IPS DF 4.7 (cell line): ENCODE results near the gene GRID2.
A peak's percentile ranks its signal among the peaks of the same experiment; 100 is the strongest.

Experiments
- DNase-seq: peaks from one replicate; pipeline ENCODE4 v3.0.0-alpha.2; 2013; ENCODE audit warnings: low spot score; ENCODE audit errors: extremely low read depth

Gene GRID2

DNA sequence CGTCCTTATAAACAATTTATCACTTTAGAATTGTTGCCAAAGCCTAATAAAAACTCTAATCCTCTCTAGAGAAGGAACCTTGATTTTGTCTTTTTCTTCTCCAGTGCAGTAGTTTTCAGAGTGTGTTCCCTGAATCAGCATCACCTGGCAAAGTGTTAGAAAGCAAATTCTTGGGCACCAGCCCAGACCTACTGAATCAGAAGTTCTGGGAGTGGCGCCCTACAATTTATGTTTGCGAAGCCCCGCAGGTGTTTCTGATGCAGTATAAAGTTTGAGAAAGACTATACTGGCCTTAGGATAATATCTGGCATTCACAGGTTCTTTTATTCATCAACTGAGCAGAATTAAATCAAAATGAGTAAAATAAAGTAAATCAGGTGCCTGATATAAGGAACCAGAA is 879.0 kb downstream of the GRID2 start:
- no peak for DNase-seq

DNA sequence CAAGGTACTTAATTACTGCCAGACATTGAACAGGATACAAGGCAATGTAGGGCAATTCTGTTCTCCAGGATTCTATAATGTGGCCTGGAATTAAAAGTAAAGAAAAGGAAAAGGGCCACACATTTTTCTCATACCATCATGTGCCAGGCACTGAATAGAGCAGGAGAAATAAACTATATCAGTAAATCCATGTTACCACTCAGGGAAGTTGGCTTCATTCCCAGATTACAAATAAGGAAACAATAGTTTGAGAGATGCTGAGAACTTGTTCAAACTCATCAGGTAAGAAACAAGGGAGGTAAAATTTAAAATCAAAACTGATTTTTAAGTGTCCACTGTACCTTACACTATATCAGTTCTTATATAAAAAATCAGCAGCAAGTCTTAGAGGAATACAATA is 879.8 kb downstream of the GRID2 start:
- no peak for DNase-seq

DNA sequence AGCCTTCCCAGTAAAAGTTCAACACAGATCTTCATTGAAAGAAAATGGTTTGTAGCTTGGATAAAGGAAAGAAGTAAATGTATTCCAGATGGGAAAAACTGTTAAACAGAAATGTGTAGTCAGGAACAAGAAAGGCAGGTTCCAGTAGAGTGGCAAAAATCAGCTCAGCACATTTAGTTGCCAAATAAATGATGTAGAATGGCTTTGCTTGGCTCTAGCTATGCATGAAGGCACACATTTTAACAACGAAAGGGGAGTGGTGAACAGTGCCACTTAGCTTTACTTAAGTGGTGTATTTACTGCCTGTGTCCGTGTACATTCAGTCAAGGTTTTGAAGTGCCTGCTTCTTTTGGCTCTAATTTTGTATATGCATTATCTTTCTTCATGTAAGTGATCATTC is 880.3 kb downstream of the GRID2 start:
- DNase-seq: no peak

DNA sequence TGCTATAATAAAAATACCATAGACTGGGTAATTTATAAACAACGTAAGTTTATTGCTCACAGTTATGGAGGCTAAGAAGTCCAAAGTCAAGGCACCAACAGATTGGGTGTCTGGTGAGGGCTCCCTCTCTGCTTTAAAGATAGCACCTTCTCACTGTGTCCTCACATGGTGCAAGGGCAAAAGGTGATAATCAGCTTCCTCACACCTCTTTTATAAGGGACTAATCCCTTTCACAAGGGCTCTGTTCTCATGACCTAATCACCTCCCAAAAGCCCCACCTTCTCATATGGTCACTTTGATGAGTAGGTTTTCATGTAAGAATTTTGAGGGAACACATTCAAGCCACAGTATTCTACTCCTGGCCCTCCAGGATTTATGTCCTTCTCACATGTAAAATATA is 883.1 kb downstream of the GRID2 start:
- DNase-seq: no peak

DNA sequence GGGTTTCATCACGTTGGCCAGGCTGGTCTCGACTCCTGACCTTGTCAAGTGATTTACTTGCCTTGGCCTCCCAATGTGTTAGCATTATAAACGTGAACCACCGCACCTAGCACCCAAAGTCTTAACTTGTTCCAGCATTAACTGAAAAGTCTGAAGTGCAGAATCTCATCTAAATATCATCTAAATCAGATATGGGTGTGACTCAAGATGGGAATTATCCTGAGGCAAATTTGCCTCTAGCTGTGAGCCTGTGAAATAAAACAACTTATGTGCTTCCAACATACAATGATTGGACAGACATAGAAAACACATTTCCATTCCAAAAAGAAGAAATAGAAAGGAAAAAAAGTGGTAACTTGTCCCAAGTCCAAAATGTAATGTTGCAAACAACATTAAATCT is 883.7 kb downstream of the GRID2 start:
- no peak for DNase-seq

DNA sequence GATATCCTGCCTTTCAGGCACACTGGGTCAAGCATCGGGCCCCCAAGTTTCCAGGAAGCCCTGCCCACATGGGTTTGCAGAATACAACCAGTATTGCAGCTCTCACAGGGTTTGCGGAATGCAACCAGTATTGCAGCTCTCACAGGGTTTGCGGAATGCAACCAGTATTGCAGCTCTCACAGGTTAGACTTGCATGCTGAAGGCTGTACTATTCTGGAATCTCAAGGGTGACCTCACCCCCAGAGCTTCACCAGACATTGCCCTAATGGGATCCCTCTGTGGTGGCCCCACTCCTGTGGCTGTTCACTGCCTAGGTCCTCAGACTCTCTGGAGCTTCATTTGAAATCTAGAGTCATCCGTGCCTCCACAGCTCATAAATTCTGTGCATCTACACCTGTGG is 884.1 kb downstream of the GRID2 start:
- no peak for DNase-seq

DNA sequence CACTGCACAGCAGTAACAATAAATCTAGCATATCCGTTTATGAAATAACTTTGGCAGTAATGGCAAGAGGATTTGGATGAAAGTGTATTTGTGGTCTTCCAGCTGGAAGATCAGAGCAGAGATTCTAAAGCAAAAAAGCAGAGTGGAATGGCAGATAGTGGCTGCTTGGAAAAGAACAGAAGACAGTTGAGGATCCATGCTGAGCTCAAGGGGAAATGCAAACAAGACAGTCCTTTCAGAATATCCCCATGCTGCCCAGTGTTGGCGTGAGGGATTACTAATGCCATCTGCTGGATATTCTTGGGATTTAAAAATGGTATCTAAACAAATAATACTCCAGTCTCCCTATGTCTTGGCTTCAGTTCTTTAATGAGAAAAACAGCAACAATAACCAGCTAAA is 895.7 kb downstream of the GRID2 start:
- peak; percentile 71 for DNase-seq

DNA sequence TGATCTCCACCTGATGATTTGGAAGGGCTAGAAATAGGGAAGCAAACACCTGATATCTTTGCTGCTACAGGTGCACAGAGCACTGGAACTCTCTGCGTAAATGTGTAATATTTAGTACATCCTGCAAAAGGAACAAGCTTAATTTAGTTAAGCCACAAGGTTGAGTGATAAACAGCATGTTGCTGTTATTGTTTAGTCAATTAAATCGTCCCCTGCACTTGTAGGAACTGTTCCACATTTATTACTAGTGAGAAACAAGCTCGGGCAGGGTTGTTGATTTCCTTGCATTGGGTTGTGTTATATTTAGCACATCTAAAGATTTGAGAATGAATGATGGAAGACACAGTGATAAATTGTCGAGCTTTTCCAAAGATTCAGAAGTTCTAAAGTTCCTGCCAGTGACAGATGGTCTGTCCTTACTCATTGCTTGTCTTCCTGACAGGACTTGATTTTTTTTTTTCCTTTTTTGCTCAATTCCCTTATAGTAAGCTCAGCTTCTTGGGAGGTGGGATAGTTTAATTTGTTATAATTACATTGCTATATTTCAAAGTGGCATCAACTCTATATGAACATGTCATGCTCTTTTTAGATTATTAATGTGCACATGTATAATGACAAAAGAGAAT is 897.8 kb downstream of the GRID2 start:
- DNase-seq: no peak

DNA sequence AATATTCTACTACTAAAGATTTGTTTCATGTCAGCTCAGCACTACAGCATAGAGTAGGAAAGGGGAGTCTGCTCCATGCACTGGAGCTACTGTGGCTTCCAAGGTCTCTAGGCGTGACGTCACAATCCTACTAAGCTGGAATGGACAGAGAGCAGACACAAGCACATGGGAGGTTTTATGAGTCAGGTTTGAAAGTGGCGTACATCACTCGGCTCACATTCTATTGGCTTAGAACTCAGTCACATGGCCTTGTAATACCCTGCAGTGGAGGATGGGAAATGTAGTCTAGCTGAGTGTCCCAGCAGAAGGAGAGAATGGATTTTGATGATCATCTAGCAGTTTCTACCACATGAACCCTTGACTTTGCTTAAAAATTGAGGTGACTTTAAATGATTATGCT is 899.9 kb downstream of the GRID2 start:
- peak; percentile 11 for DNase-seq

DNA sequence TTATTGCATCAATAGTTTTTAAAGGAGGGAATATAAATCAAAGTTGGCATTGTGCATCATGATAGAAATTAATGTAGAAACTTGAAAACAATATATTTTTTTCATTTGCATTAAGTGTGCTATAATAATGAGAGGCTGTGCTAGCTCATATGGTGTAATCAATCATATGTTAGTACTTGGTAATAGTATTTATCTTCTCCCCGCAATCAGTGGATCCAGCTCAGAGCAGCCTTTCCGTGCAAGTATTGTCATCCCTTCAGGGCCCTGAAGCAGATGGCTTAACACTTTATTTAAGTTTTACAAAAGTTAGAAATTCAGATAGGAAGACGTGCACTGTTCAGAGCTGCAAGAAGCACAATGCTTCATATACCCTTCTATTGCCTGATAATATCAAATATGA is 908.5 kb downstream of the GRID2 start:
- DNase-seq: no peak

DNA sequence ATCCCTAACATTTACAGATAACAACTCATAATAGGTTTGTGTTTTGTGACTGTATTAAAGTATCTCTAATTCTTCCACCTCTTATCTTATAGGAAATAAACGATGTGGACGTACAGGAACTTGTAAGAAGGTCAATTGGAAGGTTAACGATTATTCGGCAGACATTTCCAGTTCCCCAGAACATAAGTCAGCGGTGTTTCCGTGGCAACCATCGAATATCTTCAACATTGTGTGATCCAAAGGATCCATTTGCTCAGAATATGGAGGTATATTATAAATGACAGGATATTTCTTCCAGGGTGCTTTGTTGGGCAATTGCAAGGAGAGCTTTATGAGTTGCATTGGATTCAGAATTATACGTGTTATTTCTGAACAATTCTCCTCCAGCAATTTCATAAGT is 912.9 kb downstream of the GRID2 start:
- DNase-seq: no peak

DNA sequence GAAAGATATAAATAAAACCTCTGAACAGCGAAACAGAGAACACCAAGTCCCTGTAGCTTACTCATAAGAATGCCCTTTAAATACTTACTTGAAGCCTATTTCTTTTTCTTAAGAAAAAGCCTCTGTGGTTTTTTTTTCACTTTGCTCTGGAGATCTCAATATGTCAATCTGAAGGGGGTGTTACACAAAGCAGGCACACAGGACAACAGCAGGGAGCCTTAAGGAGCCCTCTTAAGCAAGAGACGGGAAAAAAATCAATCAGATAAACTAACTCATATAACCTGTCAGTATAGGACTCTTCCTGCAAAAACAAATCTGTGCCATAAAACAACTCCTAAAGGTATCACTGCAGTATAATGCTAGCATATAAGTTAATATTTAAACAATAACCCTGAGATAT is 913.7 kb downstream of the GRID2 start:
- no peak for DNase-seq

DNA sequence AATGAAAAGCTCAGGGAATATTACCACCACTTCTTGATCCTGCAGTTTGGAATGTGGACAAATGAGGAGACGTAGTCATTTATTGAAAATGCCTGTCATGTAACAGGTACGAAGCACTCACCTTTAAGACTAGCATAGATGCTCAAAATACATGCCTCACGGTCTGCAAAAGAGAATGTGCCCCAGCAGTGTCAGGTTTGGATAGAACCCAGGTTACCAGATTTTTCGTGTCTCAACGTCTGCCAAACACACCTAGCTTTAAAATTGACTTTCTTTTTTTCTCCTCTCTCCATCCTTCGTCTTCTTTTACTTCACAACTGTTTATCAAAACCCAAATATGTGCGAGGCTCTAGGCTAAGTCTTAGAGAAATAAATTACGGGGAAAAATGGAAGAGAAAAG is 918.0 kb downstream of the GRID2 start:
- no peak for DNase-seq

DNA sequence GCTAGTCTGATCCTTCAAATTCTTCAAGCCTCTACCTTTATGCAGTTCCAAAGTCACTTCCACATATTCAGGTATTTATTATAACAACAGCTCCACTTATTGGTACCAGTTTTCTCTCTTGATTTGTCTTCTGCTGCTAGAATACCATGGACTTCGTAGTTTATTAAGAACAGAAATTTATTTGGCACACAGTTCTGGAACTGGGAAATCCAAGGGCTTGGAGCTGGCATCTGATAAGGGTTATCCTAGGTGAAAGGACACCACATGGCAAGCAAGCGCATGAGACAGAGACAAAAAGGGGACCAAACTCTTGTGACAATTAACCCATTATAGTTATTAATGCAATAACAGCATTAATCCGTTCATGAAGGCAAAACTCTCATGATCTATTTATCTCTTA is 924.3 kb downstream of the GRID2 start:
- DNase-seq: no peak

DNA sequence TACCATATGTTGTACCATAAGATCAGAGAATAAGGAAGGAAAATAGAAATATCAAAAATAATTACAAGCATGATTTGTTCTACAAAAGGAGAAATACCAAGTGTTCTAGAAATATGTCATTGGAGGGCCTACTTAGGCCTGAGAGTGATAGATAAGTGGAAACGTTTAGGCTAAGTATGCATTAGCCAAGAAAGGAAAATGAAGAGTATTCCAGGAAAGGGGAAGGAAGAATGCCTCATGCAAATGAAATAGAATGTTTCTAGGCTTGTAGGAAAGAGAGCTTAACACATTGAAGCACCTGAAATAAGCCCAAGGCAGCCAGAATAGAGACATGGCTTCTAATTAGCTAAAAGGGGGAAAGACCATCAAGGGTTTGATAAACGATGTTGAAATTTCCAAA is 929.1 kb downstream of the GRID2 start:
- DNase-seq: no peak

DNA sequence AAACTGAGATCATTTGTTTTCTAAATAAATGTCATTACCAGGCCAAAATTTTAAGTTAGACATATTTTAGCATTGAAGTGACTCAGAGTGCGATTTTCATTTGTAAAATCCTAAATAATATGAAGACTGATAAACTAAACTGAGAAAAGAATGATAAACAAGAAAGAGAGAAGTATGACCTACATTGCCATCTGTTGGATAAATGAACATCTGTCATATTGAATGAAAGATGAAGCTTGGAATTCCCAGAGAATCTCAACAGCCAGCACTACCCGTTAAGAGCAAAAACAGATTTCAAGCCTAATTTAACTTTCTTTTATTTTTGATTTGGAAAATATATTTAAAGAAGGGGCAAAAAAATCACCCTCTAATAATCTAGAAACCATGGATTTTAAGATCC is 933.8 kb downstream of the GRID2 start:
- no peak for DNase-seq

DNA sequence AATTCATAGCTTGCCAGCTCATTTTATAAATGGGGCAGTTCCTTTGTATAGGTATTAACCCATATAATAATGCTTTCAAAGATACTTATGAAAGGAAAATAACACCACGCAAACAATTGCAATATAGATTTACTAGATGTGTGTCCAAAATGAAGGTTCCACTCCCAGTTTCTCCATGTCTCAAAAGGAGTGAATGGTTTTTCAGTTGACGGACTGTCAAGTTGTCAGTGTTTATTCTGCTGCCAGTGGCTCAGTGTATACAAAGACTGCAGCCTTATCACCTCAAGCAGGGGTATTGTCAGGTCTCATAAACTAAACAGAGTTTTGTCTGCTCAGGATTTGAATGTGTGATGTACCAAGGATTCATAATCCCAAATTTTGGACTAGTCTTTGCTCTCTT is 939.5 kb downstream of the GRID2 start:
- no peak for DNase-seq

DNA sequence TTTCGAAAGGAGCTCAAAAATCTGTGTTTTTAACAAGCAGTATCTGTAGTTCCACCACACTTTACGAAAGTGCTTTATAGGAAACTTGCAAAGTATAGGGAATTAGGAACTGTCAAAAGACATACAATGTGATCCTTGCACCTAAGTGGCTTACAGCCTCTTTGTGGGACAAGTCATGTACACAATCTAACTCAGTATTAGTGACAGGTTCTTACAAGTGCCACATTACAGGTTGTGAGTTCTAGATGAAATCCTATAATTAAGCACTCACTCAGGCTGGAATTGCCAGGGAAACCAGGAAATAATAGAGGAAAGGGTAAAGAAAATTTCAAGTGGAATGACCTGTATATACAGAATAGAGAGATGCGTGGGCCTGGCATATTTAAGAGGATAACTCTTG is 957.4 kb downstream of the GRID2 start:
- DNase-seq: no peak

DNA sequence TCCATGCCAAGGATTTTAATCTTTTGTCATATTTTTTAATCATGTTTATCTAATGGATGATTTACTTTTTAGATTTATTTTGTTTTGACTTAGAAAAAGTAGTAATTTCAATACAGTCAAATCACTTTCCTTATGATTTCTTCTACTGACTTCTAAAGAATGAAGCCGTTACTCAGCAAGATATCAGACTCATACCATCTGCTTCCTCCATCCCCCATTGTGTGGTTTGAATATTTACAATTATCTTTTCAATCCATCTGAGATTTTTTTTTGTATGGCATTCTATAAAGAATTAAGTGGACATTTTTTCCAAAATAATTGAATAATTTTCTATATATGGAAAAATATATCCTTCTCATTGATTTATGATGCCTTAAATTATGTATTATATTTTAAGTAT is 959.4 kb downstream of the GRID2 start:
- DNase-seq: no peak

DNA sequence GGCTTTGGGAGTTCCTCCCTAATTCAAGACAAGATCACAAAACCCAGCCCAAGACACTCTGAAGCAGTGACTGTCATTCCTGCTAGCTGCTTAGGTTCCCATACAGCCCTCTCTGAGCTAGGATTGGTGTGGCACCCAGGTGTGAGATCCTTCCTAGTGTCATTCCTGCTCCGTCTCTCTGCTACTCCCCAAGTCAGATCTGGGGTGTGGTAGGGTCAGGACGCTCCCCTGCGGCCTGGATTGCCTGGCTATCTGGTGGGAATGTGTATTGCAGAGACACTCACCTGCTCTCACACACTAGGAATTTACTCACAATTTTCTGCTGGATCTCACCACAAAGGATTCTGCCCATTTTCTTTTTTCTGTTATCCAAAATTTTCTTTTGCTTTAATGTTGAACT is 964.0 kb downstream of the GRID2 start:
- no peak for DNase-seq

DNA sequence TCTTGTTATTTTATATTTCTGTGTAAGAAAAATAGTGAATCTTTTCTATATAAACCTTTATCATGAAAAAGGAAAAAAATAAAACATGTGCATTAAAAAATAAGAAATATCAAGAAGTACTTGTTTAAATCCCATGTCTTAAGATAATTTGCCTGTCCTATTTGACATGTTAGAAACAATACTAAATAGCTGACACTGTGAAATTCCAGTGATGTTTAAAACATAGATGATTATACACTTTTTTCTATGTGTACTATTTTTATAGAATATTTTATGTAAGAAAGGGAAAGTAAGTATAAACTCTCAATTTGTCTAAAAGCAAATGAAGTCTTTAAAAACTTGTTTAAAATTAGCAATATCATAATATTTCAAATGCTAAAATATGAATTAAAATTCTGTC is 981.6 kb downstream of the GRID2 start:
- no peak for DNase-seq

DNA sequence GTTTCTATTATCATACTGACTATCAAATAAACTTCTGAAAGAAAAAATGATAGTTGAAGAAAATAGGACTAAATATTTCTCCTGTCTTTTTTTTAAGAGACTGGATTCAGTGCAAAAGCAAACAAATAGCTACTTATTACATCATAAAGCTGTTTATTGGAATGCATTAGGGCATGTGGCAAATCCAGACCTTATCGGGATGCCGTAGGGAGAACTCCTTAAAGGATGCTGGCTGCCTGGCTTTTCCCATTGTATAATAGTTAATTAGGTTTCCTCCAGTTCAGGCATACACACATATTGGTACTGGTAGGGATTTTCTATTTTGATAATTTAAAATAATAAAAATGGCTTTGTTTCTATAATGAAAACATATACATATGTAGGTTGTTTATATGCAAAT is 985.5 kb downstream of the GRID2 start:
- no peak for DNase-seq

DNA sequence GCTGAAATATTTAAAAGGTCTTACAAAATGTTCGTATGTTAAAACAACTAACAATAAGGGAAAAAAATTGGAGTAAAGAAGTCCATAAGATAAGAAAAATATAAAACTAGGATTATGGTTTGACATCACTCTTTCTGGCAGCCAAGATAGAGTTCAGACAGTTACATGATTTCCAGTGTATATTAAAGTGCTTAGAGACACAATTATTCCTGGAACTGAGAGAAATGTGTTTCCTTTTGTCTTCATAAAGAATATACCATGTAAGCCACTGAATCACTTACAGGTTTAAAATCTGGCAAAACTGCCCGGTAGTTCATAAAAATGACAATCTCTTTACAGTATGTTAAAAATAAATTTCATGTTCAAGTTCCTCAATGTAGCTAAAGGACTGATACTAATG is 986.1 kb downstream of the GRID2 start:
- no peak for DNase-seq

DNA sequence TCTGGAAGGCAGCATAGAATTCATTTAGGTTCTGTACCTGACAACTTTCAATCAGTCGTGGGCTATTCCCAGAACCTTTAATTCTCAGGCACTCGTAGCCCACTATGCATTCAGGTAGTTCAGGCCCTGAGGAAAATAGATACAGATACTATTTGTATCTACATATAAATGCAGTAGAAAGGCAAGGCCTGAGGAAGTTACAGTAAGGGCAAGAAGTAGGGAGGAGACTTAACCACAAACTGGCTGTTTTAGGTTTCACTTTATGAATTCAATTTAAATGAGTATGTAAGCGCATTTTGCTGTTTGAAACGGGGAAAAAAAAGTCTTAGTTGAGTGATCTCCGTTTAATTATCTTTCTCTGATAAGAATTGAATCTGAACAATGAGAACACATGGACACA is 995.4 kb downstream of the GRID2 start:
- DNase-seq: no peak
